H1 (cell line): ENCODE measurements around the gene CDH11.

Source experiments
- CTCF ChIP-seq, 3 experiments: IDR thresholded peaks; 1 replicate in 2 of 3; 2 replicates in 1 of 3; pipeline versions ENCODE4 v1.5.1 to v1.6.1; 2011; ENCODE audit warnings: low read length in 3 of 3, mild to moderate bottlenecking in 3 of 3, inconsistent platforms in 2 of 3, low read depth in 1 of 3, moderate library complexity in 1 of 3; ENCODE audit not compliant: insufficient read depth in 1 of 3; ENCODE audit errors: control extremely low read depth in 1 of 3
- HDAC6 ChIP-seq: IDR thresholded peaks from one replicate; pipeline ENCODE4 v1.7.1; 2012; ENCODE audit warnings: low read depth, mild to moderate bottlenecking, inconsistent platforms, low read length, moderate library complexity
- POLR2A ChIP-seq, 2 experiments: IDR thresholded peaks; 1 replicate in 1 of 2; 2 replicates in 1 of 2; pipeline ENCODE4 v1.6.1; 2011; ENCODE audit warnings: low read depth in 2 of 2, low read length in 2 of 2, mild to moderate bottlenecking in 2 of 2; ENCODE audit errors: control extremely low read depth in 1 of 2
- RBBP5 ChIP-seq: IDR thresholded peaks from 2 replicates; pipeline ENCODE4 v1.7.1; 2012; ENCODE audit warnings: low read depth, mild to moderate bottlenecking, inconsistent platforms, low read length, moderate library complexity, borderline replicate concordance
- SIN3A ChIP-seq, 2 experiments: IDR thresholded peaks in 1 of 2; conservative IDR thresholded peaks in 1 of 2; 2 replicates each; pipeline ENCODE4 v1.6.1; 2011 to 2012; ENCODE audit warnings: low read length in 2 of 2, improper control_type of control experiment in 1 of 2, low read depth in 1 of 2, mild to moderate bottlenecking in 1 of 2
- TAF1 ChIP-seq: IDR thresholded peaks from 2 replicates; pipeline ENCODE4 v1.6.1; 2011; ENCODE audit warnings: mild to moderate bottlenecking, low read depth, low read length
- TBP ChIP-seq: IDR thresholded peaks from 2 replicates; pipeline ENCODE4 v1.6.1; 2011; ENCODE audit warnings: low read depth, low read length, improper control_type of control experiment
- USF2 ChIP-seq: IDR thresholded peaks from 2 replicates; pipeline ENCODE4 v1.6.1; 2011; ENCODE audit warnings: low read length, improper control_type of control experiment

DNA sequence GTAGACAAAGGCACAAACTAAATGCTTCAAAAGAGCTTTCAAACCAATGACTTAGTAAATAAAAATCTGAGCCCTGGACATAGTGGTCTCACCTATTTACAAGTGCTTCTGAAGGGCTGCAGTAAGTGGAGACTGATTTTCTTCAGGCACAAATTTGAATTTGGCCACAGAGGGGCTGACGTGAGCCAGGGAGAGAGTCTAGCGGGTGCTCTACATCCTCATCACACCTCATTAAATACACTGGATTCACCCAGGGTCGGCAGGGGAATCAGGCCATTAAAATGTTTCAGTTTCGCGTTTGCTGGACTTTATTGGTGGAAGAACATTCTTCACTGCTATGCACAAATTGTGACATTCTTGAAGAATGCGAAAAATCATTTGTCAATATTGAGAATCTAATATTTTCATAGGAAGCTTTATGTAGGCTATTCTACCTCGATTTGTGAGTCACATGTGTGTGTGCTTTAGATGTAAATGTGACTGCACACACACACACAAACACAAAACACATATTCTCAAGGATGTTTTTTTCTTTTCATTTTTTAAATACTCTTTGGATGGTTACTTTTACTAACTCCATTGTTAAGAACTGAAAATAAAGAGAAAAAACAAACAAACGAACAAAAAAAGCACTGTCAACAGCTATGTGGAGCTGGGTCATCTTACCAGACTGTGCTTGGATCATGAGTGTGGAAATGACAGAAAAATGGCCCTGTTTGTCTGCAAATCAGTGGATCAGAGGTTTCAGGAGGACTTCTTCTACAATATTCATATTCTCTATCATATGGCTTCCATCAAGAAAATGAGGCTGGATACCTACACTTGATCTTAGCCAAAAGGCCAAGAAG, 58.9 kb downstream of the CDH11 start:
- no peak for TF ChIP-seq CTCF (IDR thresholded peaks at IDR 0.05; ENCODE audit: control extremely low read depth in 1 of 3, insufficient read depth in 1 of 3, low read depth in 1 of 3, low read length in 3 of 3)
- no peak for TF ChIP-seq HDAC6
- no peak for TF ChIP-seq RBBP5
- no peak for TF ChIP-seq TBP
- no peak for TF ChIP-seq POLR2A (IDR thresholded peaks at IDR 0.05; ENCODE audit: control extremely low read depth in 1 of 2, low read depth in 2 of 2, low read length in 2 of 2)
- TF ChIP-seq SIN3A (conservative IDR thresholded peaks at IDR 0.05 in 1 of 2, IDR thresholded peaks at IDR 0.05 in 1 of 2; ENCODE audit: low read depth in 1 of 2, low read length in 2 of 2), result no peak
- no peak for TF ChIP-seq USF2
- TF ChIP-seq TAF1, result no peak
